Measurements from ENCODE around the gene SRC.

DNA sequence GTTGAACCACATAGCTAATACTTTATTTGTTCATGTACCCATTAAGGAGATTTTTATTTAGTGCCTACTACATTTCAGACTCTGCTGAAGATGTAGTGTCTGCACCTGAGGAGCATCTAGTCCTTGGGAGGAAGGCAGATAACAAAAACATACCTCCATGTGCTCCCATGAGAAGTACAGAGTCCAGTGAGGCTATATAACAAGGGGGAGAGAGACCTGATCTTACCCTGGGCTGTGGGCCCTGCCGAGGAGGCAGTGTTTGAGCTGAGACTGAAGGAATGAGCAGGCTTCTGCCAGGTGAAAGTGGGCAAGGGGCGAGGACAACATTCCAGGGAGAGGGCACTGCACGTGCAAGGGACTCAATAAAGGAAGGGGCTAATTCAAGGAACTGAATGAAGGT is 44.4 kb upstream of the SRC start:
- TF ChIP-seq POLR2A (IDR thresholded peaks at IDR 0.05) = no peak
- TF ChIP-seq, protein P1, sequence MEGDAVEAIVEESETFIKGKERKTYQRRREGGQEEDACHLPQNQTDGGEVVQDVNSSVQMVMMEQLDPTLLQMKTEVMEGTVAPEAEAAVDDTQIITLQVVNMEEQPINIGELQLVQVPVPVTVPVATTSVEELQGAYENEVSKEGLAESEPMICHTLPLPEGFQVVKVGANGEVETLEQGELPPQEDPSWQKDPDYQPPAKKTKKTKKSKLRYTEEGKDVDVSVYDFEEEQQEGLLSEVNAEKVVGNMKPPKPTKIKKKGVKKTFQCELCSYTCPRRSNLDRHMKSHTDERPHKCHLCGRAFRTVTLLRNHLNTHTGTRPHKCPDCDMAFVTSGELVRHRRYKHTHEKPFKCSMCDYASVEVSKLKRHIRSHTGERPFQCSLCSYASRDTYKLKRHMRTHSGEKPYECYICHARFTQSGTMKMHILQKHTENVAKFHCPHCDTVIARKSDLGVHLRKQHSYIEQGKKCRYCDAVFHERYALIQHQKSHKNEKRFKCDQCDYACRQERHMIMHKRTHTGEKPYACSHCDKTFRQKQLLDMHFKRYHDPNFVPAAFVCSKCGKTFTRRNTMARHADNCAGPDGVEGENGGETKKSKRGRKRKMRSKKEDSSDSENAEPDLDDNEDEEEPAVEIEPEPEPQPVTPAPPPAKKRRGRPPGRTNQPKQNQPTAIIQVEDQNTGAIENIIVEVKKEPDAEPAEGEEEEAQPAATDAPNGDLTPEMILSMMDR (IDR thresholded peaks at IDR 0.05 in 4 of 5, conservative IDR thresholded peaks at IDR 0.05 in 1 of 5) = no peak

Measured in gastrocnemius medialis (tissue), 4 donors.